ENCODE results near the gene PGGT1B.
"Not testable (repeated sequence)": the region's sequence is repeated elsewhere in the genome, so short reads cannot be mapped to it uniquely, and the experiment has no call there.

Gene PGGT1B

DNA sequence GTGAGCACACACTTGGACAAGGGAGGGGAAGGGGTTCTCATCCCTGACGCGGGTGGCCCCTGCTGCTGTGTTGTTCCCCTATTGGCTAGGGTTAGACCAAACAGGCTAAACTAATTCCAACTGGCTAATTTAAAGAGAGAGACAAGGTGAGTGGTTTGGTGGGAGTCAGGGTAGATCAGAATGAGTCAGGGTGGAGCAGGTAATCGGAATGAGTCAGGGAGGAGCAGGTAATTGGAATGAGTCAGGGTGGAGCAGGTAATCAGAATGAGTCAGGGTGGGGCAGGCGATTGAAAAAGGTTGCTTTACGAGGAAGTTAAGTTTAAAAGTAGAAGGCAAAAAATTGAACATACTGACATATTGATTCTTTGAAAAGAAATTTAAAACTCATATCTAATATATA lies 13.3 kb downstream of the PGGT1B start:
- not testable (repeated sequence) for FAIRE-seq

DNA sequence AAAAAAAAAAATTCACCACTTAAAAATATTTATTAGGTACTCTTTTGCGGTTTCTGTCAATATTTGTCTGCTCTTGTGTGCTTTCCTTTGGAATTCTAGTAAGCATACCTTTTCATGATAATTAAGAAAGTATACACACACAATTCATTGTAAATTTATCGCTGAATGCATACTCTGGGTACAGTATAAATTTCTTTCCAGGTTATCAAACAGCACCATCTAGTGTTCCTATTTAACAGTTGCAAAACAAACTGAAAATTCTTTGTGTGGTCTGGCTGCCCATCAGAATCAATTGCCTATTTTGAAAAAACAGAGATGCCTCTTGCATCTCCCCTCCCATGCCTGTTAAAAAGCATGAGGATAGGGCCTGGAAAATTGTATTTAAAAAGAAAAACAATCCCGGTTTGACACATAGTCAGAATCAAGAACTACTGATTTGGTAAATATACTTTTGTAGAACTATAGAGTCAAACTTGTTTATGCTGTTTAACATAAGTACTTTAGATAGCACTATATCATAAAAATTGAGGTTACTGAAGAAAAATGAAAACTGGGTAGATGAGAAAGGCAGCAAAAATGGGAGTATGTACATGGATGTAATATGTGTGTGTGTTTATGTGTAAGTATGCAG lies 16.2 kb downstream of the PGGT1B start:
- peak; percentile 90 for FAIRE-seq

DNA sequence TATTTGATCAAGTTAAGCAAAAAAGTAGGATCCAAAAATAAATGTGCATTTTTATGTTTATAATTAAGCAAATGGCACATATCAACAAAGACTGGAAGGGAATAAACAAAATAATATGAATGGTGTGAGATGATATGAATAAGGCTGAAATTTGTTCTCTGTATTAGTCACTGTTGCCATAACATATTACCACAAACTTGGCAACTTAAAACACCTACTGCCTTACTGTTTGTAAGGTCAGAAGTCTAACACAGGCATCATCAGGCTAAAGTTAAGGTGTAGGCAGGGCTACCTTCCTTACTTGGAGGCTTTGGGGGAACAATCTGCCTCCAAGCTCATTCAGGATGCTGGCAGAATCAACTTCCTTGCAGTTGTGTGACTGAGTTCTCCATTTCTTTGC lies 19.3 kb downstream of the PGGT1B start:
- no peak for FAIRE-seq

DNA sequence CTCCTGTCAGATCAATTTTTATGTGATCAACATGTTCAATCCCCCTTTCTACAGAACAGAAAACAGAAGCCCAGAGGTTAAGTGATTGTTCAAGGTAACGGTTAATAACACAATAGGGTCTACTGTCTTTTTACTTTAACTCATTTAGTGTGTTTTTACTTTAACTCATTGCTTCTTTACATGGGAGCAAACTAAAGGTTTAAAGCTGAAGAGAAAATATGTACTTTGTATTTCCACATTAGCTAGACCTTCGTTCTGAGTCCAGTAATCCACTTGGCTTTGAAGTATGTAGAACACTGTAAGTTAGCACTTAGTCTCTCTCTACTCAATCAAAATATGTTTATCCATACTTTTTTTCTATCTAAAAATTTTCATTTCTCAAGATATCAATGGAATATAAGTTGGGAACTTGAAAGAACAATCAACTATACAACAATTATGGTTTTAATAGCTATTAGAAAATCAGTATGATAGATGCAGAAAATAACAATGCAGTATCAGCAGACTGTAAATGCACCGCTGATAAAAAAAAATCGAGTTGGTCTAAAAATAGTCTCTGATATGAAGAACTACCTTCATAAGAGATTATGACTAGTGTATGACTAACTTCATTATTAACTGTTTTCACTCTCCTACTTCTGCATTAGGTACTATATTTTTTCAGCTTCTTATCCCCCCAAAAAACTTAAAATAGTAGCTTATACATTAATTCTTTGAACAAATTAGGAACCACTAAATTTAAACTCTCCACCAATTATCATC lies 20.6 kb downstream of the PGGT1B start:
- FAIRE-seq, result no peak

DNA sequence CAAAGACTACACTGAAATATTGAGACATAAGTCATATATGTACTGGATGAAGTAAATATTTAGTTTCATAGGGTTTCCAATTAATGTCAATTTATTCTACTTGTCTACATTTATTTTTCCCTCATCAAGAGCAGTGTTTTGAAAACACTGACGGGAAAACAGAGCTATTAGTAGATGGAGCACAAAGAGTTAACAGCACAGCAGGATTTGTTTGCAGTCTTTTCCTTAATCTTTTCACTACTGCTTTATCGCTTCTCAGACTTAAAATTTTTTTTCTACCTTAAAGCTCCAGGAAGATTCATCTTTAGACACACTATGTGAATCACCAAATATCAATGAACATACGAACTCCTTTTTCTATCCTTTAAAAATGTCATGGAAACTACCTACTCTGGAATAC lies 25.6 kb downstream of the PGGT1B start:
- FAIRE-seq, result no peak

DNA sequence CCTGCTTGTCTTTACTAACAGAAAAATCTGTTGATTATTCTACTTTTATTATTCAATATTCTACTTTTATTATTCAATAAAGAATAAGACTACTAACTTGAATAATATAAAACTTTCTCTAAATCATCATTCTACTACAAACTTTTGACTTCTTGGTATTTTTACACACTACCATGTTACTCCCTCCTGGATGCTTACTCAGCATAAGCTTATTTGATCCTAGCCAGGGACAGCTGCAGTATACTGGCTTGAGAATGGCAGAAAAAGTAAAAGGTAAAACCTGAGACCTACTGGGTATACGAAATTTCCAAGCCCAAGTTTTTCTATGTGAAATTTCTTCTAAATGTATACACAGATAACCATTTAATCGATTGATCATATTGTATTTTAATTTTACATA lies 26.1 kb downstream of the PGGT1B start:
- FAIRE-seq, result no peak

DNA sequence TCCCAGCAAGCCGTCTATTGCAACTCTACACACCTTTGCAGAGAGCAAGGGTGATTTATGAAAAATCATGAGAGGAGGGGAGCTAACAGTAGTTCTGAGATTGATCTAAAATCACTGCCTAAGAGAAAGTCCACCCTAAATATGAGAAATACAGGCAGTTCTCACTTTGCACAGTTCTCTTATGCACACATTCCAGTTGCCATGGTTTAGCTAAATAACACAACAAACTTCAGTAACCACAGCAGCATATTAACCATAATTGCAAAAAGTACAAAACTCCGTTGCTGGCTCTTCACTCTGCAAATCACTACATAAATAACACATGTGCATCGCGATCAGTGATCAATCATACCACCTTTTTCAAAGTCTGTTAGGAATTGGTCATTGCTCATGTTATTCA lies 31.1 kb downstream of the PGGT1B start:
- no peak for FAIRE-seq

DNA sequence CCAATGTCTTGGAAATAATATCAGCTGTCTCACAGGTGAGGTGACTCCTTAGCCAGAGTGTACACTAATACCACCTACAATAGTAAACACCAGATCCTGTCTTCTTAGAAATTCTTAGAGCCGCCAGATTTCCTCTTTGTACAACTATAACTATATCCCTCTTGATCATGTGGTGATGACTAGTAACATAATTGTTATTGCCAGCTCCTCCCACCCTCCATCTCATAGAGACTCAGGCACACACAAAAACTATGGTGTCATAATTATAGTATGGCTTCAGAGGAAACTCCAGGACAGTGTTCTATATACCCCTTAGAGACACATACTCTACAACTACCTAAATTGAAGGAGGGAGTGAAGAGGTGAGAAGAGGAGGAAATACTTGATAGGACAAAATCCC lies 33.1 kb downstream of the PGGT1B start:
- FAIRE-seq, result no peak

DNA sequence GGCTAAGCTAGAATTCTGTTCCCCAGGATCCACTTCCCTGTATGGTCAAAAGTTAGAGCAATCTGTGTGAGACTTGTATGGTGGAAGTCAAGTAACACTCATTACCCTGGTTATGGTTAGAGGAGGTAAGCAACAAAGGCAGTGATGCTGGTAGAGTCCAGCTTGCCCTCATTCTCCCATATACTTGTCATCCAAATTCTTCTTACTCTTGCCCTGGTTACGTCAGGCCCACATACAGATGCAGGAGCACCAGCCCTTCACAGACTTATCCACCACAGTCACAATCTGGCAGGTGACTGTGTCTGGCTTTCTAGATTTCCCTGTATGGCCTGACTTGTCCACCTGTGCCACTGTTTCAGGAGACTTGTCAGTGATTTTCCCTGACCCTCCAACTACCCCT lies 35.4 kb downstream of the PGGT1B start:
- FAIRE-seq, result no peak

DNA sequence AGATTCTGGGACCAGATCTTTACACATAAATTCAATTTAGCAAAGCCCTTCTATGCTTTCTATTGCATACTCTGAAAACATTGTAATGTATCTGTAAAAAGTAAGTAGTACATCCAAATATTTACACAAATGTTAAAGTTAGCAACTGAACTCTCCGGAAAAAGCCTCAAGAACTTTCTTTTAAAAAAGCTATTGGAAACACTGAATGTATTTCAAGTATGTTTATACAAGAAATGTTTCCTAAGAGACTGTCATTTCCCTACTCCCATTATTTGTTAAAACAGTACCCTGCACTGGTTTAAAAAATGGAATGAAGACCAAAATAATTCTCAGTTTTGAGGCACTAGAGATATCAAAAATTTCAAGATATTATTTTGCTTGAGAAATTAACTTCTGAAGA lies 48.1 kb downstream of the PGGT1B start:
- FAIRE-seq, result no peak

DNA sequence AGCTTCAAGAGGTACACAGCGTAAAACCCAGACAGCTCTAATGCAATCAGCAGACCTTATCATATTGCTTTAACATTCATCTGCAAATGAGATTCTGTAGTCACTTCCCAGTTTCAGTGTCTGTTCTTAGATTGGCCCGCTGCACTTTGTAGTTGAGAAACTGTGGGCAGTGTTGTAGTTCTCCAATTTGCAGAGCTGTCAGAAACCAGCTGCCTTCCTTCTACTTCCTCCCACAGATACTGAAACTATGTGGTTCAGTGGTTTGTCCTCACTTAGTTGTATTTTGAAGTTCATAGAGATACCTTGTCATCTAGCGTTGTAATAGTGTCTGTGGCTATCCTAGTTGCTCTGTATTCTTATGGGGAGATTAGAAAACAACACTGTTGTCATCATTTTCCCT lies 53.4 kb downstream of the PGGT1B start:
- FAIRE-seq, result no peak

DNA sequence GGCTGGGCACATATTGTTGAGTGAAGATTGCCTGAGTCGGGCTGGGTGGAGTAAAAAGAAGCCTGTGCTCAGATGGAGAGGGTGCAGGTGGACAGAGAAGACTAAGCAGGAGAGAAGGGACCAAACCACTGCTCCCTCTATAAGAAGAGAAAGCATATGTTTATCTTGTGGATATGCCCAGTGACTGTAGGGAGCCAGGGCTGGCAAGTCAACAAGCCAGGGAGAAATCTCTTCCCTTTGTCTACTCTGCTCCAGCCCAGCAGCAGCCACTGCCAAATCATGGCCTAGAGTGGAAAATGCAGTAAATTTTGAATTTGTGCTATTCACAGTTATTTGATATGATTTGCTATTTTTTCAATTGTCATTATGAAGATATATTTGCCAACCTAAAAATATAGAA lies 59.7 kb downstream of the PGGT1B start:
- no peak for FAIRE-seq

DNA sequence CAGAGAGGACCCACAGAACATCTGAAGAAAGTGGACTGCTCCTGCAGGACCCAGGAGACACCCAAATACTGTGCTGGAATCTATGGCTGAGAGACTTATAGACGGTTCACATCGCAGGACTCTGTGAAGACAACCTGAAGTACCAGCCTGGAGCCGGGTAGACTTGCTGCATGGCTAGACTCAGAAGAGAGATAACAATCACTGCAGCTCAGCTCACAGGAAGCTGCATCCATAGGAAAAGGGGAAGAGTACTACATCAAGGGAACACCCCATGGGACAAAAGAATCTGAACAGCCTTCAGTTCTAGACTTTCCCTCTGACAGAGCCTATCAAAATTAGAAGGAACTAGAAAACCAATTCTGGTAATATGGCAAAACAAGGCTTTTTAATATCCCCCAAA lies 66.5 kb downstream of the PGGT1B start:
- no peak for FAIRE-seq

DNA sequence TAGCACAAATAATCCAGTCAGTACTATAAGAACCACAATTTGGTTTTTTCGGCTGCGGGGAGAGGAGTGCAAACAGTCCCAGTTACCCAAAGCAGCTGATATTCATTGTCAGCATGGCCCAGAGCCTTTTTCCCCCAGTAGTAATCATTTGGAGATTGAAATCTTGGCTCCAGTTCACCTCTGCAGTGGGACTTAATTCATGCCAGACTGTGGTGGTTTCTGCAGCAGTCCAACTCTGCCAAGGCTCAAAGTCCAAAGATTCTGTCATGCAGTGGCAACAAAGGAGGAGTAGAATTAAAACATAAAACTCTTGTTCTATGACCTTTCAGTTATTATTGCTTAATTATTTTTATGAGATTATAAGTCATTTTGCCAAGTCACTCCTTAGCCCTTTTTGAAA lies 68.0 kb downstream of the PGGT1B start:
- FAIRE-seq, result no peak

DNA sequence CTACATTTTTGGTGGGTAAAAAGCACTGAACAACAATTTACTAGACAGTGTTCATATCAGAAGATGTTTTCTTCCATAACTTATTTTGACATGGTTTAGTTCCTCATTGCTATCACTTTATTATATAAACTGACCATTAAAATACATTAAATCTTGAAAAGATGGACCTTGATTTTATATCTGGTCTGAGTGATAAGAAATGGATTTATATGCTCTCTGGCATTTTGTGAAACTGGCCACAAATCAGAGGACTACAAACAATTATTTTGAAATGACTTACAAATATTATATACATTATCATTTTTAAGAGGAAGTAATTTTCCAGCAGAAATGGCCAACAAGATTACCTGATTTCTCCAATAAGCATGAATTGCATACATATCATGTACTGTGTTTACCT lies 69.4 kb downstream of the PGGT1B start:
- FAIRE-seq, result no peak

DNA sequence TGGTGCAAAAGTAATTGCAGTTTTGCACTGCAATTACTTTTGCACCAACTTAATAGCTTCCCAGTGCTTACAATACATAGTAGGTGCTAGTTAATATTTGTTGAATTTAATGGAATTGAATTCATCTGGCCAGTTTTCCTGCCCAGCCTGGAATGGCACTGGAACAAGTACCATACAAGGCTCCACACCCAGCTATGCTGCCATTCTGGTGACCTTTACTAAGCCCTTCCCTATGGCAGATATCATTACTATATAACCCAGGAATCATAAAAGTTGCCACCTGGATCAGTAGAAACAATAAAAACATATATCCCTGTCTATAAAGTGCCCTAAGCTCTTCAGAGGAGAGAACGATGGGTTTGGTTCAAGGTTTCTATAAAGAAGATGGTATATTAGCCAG lies 70.6 kb downstream of the PGGT1B start:
- no peak for FAIRE-seq

DNA sequence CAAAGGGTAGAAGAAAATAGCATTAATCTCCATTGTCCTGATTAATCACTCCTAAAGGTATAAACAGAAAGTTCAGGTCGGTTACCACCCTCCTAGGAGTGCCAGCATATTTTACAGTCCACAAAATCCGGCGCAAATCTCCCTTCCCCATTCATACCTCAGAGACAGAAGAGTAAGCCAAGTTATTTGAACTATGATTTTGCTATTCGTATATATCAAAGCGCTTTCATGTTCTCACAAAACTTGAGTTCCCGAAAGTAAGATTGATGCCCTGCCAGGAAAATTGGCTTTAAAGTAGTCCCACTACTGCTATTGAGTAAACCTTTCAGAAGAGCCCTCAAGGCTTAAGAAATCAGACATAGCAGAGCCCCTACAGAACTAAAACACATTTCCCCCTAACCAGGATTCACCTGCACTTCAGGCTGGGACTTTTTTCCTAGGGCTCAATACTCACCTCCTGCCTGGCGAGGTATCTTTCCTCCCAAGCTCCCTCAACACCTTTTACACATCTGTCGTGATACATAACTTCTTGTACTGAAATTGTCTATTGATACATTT lies 71.1 kb downstream of the PGGT1B start:
- FAIRE-seq, result no peak

DNA sequence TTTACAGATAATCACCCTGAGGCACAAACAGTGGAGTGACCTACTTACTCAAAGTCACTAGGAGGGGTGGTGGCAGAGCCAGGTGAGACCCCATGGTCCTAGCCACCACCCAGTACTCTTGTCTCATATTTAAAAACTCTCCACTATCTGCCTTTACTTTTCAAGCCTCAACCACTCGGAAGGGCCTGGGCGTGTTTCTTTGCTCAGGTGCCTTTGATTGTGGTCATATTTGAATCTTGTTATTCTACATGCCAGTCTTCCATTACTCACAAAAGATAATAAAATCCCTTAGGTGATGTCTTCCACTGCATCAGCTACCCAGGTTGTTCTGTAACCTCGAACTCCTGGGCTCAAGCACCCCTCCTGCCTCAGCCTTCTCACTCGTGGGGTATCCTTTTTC lies 72.3 kb downstream of the PGGT1B start:
- no peak for FAIRE-seq

DNA sequence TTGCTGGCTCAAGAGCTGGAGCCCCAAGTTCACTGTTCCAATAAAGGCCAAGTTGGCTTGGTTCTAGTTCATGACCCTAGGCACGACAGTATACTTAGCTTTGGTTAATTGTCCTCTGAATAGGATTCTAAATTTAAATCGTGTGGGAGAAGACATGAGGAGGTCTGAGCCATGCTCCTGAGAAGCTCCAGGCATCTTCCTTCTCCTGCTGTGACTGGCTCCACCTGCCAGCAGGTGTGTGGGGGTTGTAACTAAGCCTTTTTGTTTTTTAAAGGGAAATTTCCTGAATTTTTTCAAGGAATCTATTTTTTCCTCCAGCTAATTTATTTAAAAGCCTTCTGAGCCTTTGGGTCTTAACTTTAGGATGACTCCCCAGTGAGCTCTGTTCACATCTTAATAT lies 72.8 kb downstream of the PGGT1B start:
- no peak for FAIRE-seq

DNA sequence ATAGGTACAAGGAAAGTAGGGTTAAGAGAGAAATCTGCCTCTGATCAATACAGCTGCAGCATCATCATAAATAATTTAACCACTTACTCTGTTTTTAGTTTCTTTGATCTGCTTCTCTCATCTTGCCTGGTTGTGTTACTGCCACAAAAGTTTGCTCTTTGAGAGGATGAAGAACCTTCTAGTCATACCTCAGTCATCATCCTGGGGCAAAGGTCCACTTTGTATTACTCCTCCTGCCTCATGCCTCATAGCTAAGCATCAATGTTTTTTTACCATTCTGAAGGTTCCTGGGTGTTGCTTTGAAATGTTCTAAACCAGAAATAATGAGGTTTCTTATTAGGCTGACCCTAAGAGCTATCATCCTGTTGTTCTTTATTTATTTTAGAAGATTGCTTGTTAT lies 75.9 kb downstream of the PGGT1B start:
- FAIRE-seq, result no peak

DNA sequence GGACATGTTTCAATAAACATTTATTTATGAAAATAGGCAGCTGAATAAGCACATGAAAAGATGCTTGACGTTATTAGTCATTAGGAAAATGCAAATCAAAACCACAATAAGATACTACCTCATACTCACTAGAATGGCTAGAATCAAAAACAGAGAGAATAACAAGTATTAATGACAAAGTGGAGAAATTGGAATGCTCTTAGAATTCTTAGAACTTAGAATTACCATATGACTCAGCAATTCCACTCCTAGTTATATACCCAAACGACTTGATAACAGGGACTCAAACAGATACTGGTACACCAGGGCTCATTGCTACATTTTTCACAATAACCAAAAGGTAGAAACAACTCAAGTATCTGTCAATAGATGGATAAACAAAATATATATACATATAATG lies 77.9 kb downstream of the PGGT1B start:
- FAIRE-seq, result no peak

DNA sequence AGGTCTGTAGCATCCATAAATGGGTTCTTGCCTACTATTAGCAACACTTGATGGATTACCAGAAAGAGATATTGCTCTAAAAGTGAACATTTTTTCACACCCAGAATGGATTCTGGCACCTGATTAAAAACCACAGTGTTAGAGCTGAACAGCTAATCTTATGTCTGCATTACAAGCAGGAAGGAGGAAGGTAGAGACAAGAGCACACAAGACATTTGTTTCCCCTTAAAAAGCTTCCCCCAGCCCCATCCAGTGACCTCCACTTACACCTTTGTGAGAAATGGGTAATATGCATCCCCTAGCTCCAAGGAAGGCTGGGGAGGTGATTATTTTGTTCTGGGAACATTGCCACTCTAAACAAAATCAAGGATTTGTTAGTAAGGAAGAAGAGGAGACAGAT lies 80.9 kb downstream of the PGGT1B start:
- FAIRE-seq, result no peak

DNA sequence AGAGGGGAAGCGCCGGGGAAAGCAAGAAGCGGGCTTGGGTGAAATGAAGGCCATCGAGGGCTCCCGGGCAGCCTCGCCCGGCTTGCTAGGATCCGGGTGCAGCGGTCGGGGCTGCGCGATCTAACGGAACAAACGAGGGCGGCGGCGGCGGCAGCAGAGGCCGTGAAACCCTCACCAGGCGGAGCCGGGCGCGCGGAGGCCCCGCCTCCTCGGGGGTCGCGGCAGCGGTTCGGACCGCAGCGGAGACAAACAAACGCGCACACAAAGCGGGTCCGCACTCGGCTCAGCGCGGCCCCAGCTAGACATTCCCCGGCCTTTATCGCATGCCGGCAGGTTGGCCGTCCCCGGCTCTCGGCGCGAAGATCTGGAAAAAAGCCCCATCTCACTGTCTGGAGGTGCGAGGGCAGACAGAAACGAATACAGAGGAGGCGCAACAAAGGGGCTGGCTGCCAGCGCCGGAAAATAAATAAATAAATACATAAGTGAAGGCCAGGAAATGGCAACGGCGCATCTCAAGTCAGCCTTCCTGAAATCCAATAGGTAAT lies 82.4 kb downstream of the PGGT1B start:
- FAIRE-seq, result no peak

DNA sequence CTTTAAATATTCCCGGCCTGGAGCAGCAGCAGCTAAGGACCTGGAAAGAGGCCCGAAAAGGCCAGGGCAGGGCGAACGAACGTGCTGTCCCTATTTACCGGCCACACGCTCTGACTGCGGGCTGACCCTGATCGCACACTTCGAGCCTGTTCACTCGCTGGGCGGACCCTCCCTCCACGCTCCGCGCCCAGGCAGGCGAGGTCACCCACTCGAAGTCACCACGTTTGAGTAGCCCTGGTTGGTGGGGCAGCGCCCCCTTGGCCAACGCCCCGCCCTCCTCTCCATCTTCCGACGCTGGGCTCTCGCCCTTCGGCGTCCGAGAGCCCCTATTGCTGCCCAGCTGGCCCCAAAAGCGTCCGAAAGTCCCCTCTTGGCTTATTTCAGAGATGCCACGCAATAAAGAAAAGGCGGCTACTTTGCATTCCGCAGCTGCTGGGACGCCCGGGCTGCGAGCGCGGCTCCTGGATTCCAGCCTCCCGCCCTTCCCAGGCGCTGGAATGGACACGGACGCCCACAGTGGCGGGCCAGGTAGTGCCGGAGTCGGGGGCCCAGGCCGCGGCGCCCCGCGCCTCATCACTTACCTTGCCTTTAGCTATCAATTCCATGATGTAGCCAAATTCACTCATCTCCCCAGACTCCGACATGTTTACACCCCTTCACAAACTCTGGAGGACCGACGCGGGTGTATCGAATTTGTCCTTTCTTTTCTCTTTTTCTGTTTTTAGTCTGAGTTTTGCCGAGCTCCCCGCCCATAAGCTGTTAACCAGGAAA lies 83.1 kb downstream of the PGGT1B start:
- no peak for FAIRE-seq
